Parathyroid adenoma (tissue), 2 donors: ENCODE data around the gene RASSF3.

Source experiments
- H2AFZ ChIP-seq: fragments of 300-600 bp; sonication (generic); one replicate; pipeline ENCODE4 v1.7.0; 2017; ENCODE audit warnings: antibody characterized with exemption, mild to moderate bottlenecking
- H3K27ac ChIP-seq: fragments of 300-600 bp; sonication (generic); one replicate; pipeline ENCODE4 v1.7.0; 2017
- H3K27me3 ChIP-seq: fragments of 300-600 bp; sonication (generic); one replicate; pipeline ENCODE4 v1.7.0; 2017; ENCODE audit warnings: low read length; ENCODE audit not compliant: control insufficient read depth, insufficient read depth
- H3K36me3 ChIP-seq: fragments of 300-600 bp; sonication (generic); one replicate; pipeline ENCODE4 v1.7.0; 2017; ENCODE audit warnings: low read length; ENCODE audit not compliant: control insufficient read depth, insufficient read depth
- H3K4me1 ChIP-seq: fragments of 300-600 bp; sonication (generic); one replicate; pipeline ENCODE4 v1.7.0; 2017; ENCODE audit warnings: control low read depth
- H3K4me2 ChIP-seq: fragments of 300-600 bp; sonication (generic); one replicate; pipeline ENCODE4 v1.7.0; 2017; ENCODE audit warnings: low read length
- H3K4me3 ChIP-seq: fragments of 300-600 bp; sonication (generic); one replicate; pipeline ENCODE4 v1.7.0; 2017; ENCODE audit warnings: low read depth, low read length
- H3K79me2 ChIP-seq: fragments of 300-600 bp; sonication (generic); one replicate; pipeline ENCODE4 v1.7.0; 2017; ENCODE audit warnings: control low read depth
- H3K9ac ChIP-seq: fragments of 300-600 bp; sonication (generic); one replicate; pipeline ENCODE4 v1.7.0; 2017; ENCODE audit warnings: mild to moderate bottlenecking
- H3K9me3 ChIP-seq: fragments of 300-600 bp; sonication (generic); one replicate; pipeline ENCODE4 v1.7.0; 2017; ENCODE audit warnings: low read length; ENCODE audit not compliant: control insufficient read depth
- CTCF ChIP-seq: fragments of 300-600 bp; sonication (generic); IDR thresholded peaks from one replicate; pipeline ENCODE4 v1.7.0; 2017; ENCODE audit warnings: antibody characterized with exemption, mild to moderate bottlenecking
- donor health status: primary hyperparathyroidism.

The RASSF3 gene

GRCh38 chr12:64714551-64714968, 104.3 kb downstream of the RASSF3 start:
- Histone ChIP-seq H3K36me3 (no peaks in the 10 kb centered on the region), H3K27ac (no peak overlapping the region), H3K9ac (no peak overlapping the region), H3K4me2 (no peak overlapping the region), H3K27me3 (no peaks in the 10 kb centered on the region), H3K79me2 (no peaks in the 10 kb centered on the region), H3K4me1 (no peaks in the 10 kb centered on the region), H3K4me3 (no peak overlapping the region), H2AFZ (no peak overlapping the region), H3K9me3 (no peaks in the 10 kb centered on the region)
- TF ChIP-seq CTCF, result no peak

GRCh38 chr12:64716371-64716770, 106.1 kb downstream of the RASSF3 start:
- Histone ChIP-seq H3K4me3 (no peak overlapping the region), H3K27ac (no peak overlapping the region), H3K4me1 (no peaks in the 10 kb centered on the region), H3K9ac (no peak overlapping the region), H3K79me2 (no peaks in the 10 kb centered on the region), H3K36me3 (no peaks in the 10 kb centered on the region), H3K4me2 (no peak overlapping the region), H3K27me3 (no peaks in the 10 kb centered on the region), H3K9me3 (no peaks in the 10 kb centered on the region), H2AFZ (no peak overlapping the region)
- no peak for TF ChIP-seq CTCF

GRCh38 chr12:64716839-64717455, 106.7 kb downstream of the RASSF3 start:
- Histone ChIP-seq H3K4me1 (no peaks in the 10 kb centered on the region), H3K9ac (no peak overlapping the region), H3K27ac (no peak overlapping the region), H3K9me3 (no peaks in the 10 kb centered on the region), H3K4me2 (no peak overlapping the region), H3K79me2 (no peaks in the 10 kb centered on the region), H3K4me3 (no peak overlapping the region), H3K36me3 (no peaks in the 10 kb centered on the region), H3K27me3 (no peaks in the 10 kb centered on the region), H2AFZ (no peak overlapping the region)
- TF ChIP-seq CTCF, result no peak

GRCh38 chr12:64718649-64719048, 108.4 kb downstream of the RASSF3 start:
- H3K9me3 ChIP-seq, result no peaks in the 10 kb centered on the region
- H3K27me3 ChIP-seq, result no peaks in the 10 kb centered on the region
- no peak overlapping the region for H2AFZ ChIP-seq
- no peak overlapping the region for H3K27ac ChIP-seq
- no peak overlapping the region for H3K4me2 ChIP-seq
- H3K4me1 ChIP-seq, result peaks cover 5% of the 10 kb centered on the region
- H3K9ac ChIP-seq, result no peak overlapping the region
- H3K36me3 ChIP-seq, result no peaks in the 10 kb centered on the region
- TF ChIP-seq CTCF, result no peak
- H3K4me3 ChIP-seq, result no peak overlapping the region
- H3K79me2 ChIP-seq, result no peaks in the 10 kb centered on the region

- Histone ChIP-seq H3K27me3 (no peaks in the 10 kb centered on the region), H3K4me1 (peaks cover 5% of the 10 kb centered on the region), H3K9ac (no peak overlapping the region), H3K4me3 (no peak overlapping the region), H3K27ac (no peak overlapping the region), H3K4me2 (no peak overlapping the region), H3K79me2 (no peaks in the 10 kb centered on the region), H2AFZ (no peak overlapping the region), H3K9me3 (no peaks in the 10 kb centered on the region), H3K36me3 (no peaks in the 10 kb centered on the region)
- no peak for TF ChIP-seq CTCF
Observed at GRCh38 chr12:64720884-64721283, 110.6 kb downstream of the RASSF3 start.
